ENCODE results near the gene ZNF532. TPM values are rescaled to one million over a fixed set of nuclear protein-coding genes. Genes with fewer than 3 reads are reported as not detected.

Gene ZNF532, protein sequence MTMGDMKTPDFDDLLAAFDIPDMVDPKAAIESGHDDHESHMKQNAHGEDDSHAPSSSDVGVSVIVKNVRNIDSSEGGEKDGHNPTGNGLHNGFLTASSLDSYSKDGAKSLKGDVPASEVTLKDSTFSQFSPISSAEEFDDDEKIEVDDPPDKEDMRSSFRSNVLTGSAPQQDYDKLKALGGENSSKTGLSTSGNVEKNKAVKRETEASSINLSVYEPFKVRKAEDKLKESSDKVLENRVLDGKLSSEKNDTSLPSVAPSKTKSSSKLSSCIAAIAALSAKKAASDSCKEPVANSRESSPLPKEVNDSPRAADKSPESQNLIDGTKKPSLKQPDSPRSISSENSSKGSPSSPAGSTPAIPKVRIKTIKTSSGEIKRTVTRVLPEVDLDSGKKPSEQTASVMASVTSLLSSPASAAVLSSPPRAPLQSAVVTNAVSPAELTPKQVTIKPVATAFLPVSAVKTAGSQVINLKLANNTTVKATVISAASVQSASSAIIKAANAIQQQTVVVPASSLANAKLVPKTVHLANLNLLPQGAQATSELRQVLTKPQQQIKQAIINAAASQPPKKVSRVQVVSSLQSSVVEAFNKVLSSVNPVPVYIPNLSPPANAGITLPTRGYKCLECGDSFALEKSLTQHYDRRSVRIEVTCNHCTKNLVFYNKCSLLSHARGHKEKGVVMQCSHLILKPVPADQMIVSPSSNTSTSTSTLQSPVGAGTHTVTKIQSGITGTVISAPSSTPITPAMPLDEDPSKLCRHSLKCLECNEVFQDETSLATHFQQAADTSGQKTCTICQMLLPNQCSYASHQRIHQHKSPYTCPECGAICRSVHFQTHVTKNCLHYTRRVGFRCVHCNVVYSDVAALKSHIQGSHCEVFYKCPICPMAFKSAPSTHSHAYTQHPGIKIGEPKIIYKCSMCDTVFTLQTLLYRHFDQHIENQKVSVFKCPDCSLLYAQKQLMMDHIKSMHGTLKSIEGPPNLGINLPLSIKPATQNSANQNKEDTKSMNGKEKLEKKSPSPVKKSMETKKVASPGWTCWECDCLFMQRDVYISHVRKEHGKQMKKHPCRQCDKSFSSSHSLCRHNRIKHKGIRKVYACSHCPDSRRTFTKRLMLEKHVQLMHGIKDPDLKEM (N-terminal part only)
- total RNA-seq = 10 to 100 TPM; 14.8 to 34.8 (median 23.9) TPM
- polyA plus RNA-seq = 10 to 100 TPM; 11.6 to 17.3 (median 15.8) TPM
- long read RNA-seq, donor 1, partial matches to known transcripts = 0 of 1 reads
- long read RNA-seq, donor 1, other reads (novel, unspliced or antisense) = 0 of 1 reads
- long read RNA-seq, donor 2, partial matches to known transcripts = 0 of 1 reads
- long read RNA-seq, donor 2, other reads (novel, unspliced or antisense) = 0 of 1 reads
- long read RNA-seq, donor 3, partial matches to known transcripts = 0 of 4 reads
- long read RNA-seq, donor 3, other reads (novel, unspliced or antisense) = 0 of 4 reads
- long read RNA-seq, donor 4, partial matches to known transcripts = 0 of 1 reads
- long read RNA-seq, donor 4, other reads (novel, unspliced or antisense) = 1 of 1 reads
- long read RNA-seq, donor 5, full-length matches to known transcripts = 2 of 7 reads
- long read RNA-seq, donor 5, partial matches to known transcripts = 1 of 7 reads
- long read RNA-seq, donor 5, other reads (novel, unspliced or antisense) = 4 of 7 reads
- long read RNA-seq, donor 6, partial matches to known transcripts = 0 of 2 reads
- long read RNA-seq, donor 6, other reads (novel, unspliced or antisense) = 2 of 2 reads
- long read RNA-seq, donor 7, partial matches to known transcripts = 0 of 2 reads
- long read RNA-seq, donor 7, other reads (novel, unspliced or antisense) = 0 of 2 reads
- long read RNA-seq, donor 8, full-length matches to known transcripts = 7 of 12 reads
- long read RNA-seq, donor 8, partial matches to known transcripts = 5 of 12 reads
- long read RNA-seq, donor 8, other reads (novel, unspliced or antisense) = 0 of 12 reads
- long read RNA-seq, donor 9, full-length matches to known transcripts = 3 of 14 reads
- long read RNA-seq, donor 9, partial matches to known transcripts = 11 of 14 reads
- long read RNA-seq, donor 9, other reads (novel, unspliced or antisense) = 0 of 14 reads
- long read RNA-seq, donor 10, full-length matches to known transcripts = 3 of 3 reads
- long read RNA-seq, donor 10, partial matches to known transcripts = 0 of 3 reads
- long read RNA-seq, donor 10, other reads (novel, unspliced or antisense) = 0 of 3 reads

DNA sequence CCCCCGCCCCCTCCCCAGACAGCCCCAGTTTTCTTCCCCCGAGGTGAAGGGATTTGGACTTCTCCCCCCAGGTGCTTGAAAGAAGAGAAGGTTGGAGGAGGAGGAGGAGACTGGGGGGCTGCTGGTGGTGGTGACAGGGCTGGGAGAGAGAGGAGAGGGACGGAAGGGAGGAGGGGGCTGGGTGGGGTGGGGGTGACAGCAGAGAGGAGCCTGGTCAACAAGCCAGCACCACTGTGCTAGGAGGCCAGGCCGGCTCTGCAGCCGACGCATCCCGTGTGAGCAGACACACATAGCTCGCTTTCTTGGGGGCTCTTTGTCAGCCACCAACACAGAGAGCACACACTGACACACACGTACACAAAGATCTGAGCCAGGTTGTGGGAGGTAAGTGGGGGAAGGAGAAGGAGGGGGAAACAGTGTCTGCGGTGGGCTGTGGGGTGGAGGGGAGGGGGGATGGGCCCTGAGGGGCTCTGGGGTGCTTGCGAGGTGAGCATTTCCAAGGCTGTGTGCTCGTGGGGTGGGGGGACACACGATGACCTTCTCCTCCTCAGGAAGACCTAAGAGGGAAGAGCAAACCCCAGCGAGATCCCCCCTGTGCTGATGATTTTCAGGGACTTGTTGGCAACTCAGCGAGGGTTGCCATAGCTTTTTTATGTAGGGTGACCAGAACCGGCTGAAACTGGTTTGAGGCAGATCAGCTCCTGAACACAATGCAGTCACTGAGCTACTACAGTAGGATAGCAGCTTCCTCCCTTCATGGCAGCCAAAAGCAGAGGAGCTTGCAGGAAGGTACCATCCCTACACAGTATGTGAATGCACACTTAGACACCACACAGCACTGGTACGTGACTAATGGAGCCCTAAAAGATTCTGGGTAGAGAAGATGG lies at the start of gene ZNF532:
ZNF532 (plus strand) TSS at position 732 of the 887 bp plus-strand sequence. CDS start 53,411 bp downstream, outside the sequence.
- WGBS, 4 donors = 54 to 63% (median 59%) methylated on average over 11 to 17 of the region's 17 CpGs
- peak within 1 kb of the TSS in 4 of 5 donors; percentile 75 to 97 (median 87) for H3K27ac ChIP-seq
- DNase-seq = peak in 5 of 7 donors; percentile 22 to 67 (median 38)
- H3K4me3 ChIP-seq = peak within 1 kb of the TSS in 1 of 4 donors; percentile 61
- intact Hi-C loops (cut with DNase I) = no loop called here
- no peak for TF ChIP-seq POLR2A (IDR thresholded peaks at IDR 0.05)
- peaks cover 5 to 51% of the 10 kb centered on the region in 2 donors for H3K4me1 ChIP-seq (replicated peaks in 1 of 2)
- no peaks in the 10 kb centered on the region for H3K9me3 ChIP-seq (replicated peaks in 1 of 3)
- H3K27me3 ChIP-seq = no peaks in the 10 kb centered on the region
- H3K36me3 ChIP-seq (replicated peaks in 1 of 2) = peaks cover 0 to 18% of the 10 kb centered on the region in 2 donors

DNA sequence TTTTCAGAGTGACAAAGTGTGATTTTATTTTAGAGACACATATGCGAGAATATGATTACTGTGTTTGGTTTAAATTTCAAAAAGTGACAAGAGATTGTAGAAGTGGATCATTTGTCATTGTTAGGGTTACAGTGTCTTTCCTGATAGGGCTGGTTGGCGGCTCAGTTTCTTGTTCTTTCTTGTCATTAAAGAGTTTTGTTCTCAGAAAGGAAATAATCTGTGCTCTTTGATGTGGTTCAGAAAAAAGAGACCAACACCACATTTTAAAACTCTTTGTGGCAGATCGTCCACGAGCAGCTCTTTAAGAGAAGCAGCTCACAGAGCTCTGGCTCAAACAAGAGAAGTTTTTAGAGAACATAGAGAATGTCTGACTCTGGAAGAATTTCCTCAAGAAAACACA lies 45.6 kb upstream of the ZNF532 start:
- 46 to 65% (median 53%) methylated on average over 4 of the region's 4 CpGs for WGBS, 4 donors
- no peaks in the 10 kb centered on the region for H3K36me3 ChIP-seq (replicated peaks in 1 of 2)
- no peak for DNase-seq

DNA sequence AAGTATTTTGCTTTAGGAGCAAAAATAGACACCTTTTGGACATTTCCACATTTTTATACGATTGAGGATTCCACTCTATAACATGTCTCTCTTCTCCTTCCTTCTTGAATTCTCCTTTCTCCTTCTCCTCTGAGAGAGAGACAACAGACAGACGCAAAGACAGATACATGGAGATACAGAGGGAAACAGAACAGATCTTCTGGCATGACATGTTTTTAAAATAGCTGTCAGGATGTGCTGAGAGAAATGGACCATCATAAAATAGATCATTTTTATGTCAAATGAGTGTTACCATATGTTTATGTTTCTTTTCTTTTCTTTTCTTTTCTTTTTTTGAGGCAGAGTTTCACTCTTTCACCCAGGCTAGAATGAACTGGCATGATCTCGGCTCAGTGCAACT lies 44.4 kb upstream of the ZNF532 start:
- intact Hi-C loops (cut with DNase I) = no loop called here

More for the DNA sequence above, 45.6 kb upstream of the ZNF532 start:
- H3K27me3 ChIP-seq = no peaks in the 10 kb centered on the region
- TF ChIP-seq, protein P1, sequence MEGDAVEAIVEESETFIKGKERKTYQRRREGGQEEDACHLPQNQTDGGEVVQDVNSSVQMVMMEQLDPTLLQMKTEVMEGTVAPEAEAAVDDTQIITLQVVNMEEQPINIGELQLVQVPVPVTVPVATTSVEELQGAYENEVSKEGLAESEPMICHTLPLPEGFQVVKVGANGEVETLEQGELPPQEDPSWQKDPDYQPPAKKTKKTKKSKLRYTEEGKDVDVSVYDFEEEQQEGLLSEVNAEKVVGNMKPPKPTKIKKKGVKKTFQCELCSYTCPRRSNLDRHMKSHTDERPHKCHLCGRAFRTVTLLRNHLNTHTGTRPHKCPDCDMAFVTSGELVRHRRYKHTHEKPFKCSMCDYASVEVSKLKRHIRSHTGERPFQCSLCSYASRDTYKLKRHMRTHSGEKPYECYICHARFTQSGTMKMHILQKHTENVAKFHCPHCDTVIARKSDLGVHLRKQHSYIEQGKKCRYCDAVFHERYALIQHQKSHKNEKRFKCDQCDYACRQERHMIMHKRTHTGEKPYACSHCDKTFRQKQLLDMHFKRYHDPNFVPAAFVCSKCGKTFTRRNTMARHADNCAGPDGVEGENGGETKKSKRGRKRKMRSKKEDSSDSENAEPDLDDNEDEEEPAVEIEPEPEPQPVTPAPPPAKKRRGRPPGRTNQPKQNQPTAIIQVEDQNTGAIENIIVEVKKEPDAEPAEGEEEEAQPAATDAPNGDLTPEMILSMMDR (IDR thresholded peaks at IDR 0.05) = no peak
- TF ChIP-seq POLR2A (IDR thresholded peaks at IDR 0.05) = no peak
- intact Hi-C loops (cut with DNase I) = no loop called here
- no peaks in the 10 kb centered on the region for H3K4me1 ChIP-seq (replicated peaks in 1 of 2)
- no peak overlapping the region for H3K4me3 ChIP-seq
- H3K9me3 ChIP-seq (replicated peaks in 1 of 3) = no peaks in the 10 kb centered on the region
- no peak overlapping the region for H3K27ac ChIP-seq

More for the DNA sequence above, 44.4 kb upstream of the ZNF532 start:
- Histone ChIP-seq H3K4me3 (no peak overlapping the region), H3K27me3 (no peaks in the 10 kb centered on the region), H3K4me1 (replicated peaks in 1 of 2) (no peaks in the 10 kb centered on the region), H3K36me3 (replicated peaks in 1 of 2) (no peaks in the 10 kb centered on the region), H3K9me3 (replicated peaks in 1 of 3) (no peaks in the 10 kb centered on the region), H3K27ac (no peak overlapping the region)
- no peak for DNase-seq
- TF ChIP-seq POLR2A (IDR thresholded peaks at IDR 0.05) = no peak
- TF ChIP-seq, protein P1 (IDR thresholded peaks at IDR 0.05) = no peak
- whole genome bisulfite sequencing, 4 donors = 76 to 85% (median 81%) methylated on average over 3 of the region's 3 CpGs
